OCI-LY1 (cell line): ENCODE data around the gene ABCC3.
"Not testable (repeated sequence)": the region's sequence is repeated elsewhere in the genome, so short reads cannot be mapped to it uniquely, and the experiment has no call there.

ENCODE experiments used
- EZH2 ChIP-seq: fragments of 200-600 bp; sonication (generic), shearing (Covaris generic); IDR thresholded peaks from 2 replicates; pipeline ENCODE4 v1.8.0; 2017; ENCODE audit warnings: borderline replicate concordance, mixed run types, mild to moderate bottlenecking, antibody characterized with exemption, low read length, moderate library complexity, mixed read lengths
- TF ChIP-seq, protein P1 (sequence below): fragments of 200-600 bp; sonication (generic), shearing (Covaris generic); IDR thresholded peaks from 2 replicates; pipeline ENCODE4 v1.5.1; 2017; ENCODE audit warnings: mild to moderate bottlenecking, antibody characterized with exemption, low read length, moderate library complexity, mixed read lengths

- TF ChIP-seq, protein P1, sequence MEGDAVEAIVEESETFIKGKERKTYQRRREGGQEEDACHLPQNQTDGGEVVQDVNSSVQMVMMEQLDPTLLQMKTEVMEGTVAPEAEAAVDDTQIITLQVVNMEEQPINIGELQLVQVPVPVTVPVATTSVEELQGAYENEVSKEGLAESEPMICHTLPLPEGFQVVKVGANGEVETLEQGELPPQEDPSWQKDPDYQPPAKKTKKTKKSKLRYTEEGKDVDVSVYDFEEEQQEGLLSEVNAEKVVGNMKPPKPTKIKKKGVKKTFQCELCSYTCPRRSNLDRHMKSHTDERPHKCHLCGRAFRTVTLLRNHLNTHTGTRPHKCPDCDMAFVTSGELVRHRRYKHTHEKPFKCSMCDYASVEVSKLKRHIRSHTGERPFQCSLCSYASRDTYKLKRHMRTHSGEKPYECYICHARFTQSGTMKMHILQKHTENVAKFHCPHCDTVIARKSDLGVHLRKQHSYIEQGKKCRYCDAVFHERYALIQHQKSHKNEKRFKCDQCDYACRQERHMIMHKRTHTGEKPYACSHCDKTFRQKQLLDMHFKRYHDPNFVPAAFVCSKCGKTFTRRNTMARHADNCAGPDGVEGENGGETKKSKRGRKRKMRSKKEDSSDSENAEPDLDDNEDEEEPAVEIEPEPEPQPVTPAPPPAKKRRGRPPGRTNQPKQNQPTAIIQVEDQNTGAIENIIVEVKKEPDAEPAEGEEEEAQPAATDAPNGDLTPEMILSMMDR: not testable (repeated sequence)
- TF ChIP-seq EZH2: not testable (repeated sequence)
These were observed 46.0 kb downstream of the ABCC3 start for GRCh38 chr17:50680543-50681262.
